GM19468 (cell line): ENCODE results near the gene HDAC2.
A peak's percentile ranks its signal among the peaks of the same experiment; 100 is the strongest.
"Not testable (repeated sequence)": the region's sequence is repeated elsewhere in the genome, so short reads cannot be mapped to it uniquely, and the experiment has no call there.

Experiments used
- ATAC-seq: cut with Tn5 transposase; IDR thresholded peaks from one replicate; pipeline ENCODE4 v1.9.1; 2021; ENCODE audit warnings: mild to moderate bottlenecking, moderate library complexity, moderate number of reproducible peaks; ENCODE audit not compliant: unreplicated experiment; ENCODE audit errors: extremely low read depth

HDAC2 gene

GRCh38 chr6:113970805-113971676 lies at the start of gene HDAC2:
Gene HDAC2 (minus strand): TSS chr6:113971148. CDS start chr6:113970908, 240 bp downstream.
- ATAC-seq, result peak; percentile 84

GRCh38 chr6:114020196-114020595 lies 49.2 kb upstream of the HDAC2 start:
- no peak for ATAC-seq

GRCh38 chr6:114017146-114017545 lies 46.2 kb upstream of the HDAC2 start:
- ATAC-seq, result not testable (repeated sequence)

- ATAC-seq, result not testable (repeated sequence)
Observed at GRCh38 chr6:114014106-114014505, 43.2 kb upstream of the HDAC2 start.

GRCh38 chr6:114011486-114011885 lies 40.5 kb upstream of the HDAC2 start:
- not testable (repeated sequence) for ATAC-seq

GRCh38 chr6:114010540-114010939 lies 39.6 kb upstream of the HDAC2 start:
- no peak for ATAC-seq

- ATAC-seq, result no peak
Observed at GRCh38 chr6:114009192-114009591, 38.2 kb upstream of the HDAC2 start.

GRCh38 chr6:114008331-114008730 lies 37.4 kb upstream of the HDAC2 start:
- ATAC-seq, result no peak

GRCh38 chr6:114007516-114007915 lies 36.6 kb upstream of the HDAC2 start:
- ATAC-seq, result no peak

GRCh38 chr6:114001354-114001753 lies 30.4 kb upstream of the HDAC2 start:
- ATAC-seq, result no peak

- no peak for ATAC-seq
Observed at GRCh38 chr6:114000069-114000468, 29.1 kb upstream of the HDAC2 start.

GRCh38 chr6:113999284-113999683 lies 28.3 kb upstream of the HDAC2 start:
- ATAC-seq, result no peak

- ATAC-seq, result no peak
Observed at GRCh38 chr6:113998811-113999210, 27.9 kb upstream of the HDAC2 start.

- ATAC-seq, result no peak
Observed at GRCh38 chr6:113997116-113997515, 26.2 kb upstream of the HDAC2 start.

- no peak for ATAC-seq
Observed at GRCh38 chr6:113995634-113996033, 24.7 kb upstream of the HDAC2 start.

GRCh38 chr6:113994934-113995342 lies 24.0 kb upstream of the HDAC2 start:
- ATAC-seq, result peak; percentile 85

GRCh38 chr6:113989675-113990074 lies 18.7 kb upstream of the HDAC2 start:
- ATAC-seq, result no peak

GRCh38 chr6:113982675-113983074 lies 11.7 kb upstream of the HDAC2 start:
- not testable (repeated sequence) for ATAC-seq

- ATAC-seq, result no peak
Observed at GRCh38 chr6:113982055-113982550, 11.2 kb upstream of the HDAC2 start.

GRCh38 chr6:113980937-113981554 lies 10.1 kb upstream of the HDAC2 start:
- peak; percentile 68 for ATAC-seq

GRCh38 chr6:113979937-113980336 lies 9.0 kb upstream of the HDAC2 start:
- no peak for ATAC-seq
